HG03439 (cell line): ENCODE results near the gene STRIP2.
"Not testable (repeated sequence)": the region's sequence is repeated elsewhere in the genome, so short reads cannot be mapped to it uniquely, and the experiment has no call there.

ENCODE experiments used
- ATAC-seq: cut with Tn5 transposase; IDR thresholded peaks from one replicate; pipeline ENCODE4 v1.9.1; 2021; ENCODE audit warnings: mild to moderate bottlenecking, moderate library complexity; ENCODE audit not compliant: unreplicated experiment

Gene STRIP2, protein sequence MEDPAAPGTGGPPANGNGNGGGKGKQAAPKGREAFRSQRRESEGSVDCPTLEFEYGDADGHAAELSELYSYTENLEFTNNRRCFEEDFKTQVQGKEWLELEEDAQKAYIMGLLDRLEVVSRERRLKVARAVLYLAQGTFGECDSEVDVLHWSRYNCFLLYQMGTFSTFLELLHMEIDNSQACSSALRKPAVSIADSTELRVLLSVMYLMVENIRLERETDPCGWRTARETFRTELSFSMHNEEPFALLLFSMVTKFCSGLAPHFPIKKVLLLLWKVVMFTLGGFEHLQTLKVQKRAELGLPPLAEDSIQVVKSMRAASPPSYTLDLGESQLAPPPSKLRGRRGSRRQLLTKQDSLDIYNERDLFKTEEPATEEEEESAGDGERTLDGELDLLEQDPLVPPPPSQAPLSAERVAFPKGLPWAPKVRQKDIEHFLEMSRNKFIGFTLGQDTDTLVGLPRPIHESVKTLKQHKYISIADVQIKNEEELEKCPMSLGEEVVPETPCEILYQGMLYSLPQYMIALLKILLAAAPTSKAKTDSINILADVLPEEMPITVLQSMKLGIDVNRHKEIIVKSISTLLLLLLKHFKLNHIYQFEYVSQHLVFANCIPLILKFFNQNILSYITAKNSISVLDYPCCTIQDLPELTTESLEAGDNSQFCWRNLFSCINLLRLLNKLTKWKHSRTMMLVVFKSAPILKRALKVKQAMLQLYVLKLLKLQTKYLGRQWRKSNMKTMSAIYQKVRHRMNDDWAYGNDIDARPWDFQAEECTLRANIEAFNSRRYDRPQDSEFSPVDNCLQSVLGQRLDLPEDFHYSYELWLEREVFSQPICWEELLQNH

DNA sequence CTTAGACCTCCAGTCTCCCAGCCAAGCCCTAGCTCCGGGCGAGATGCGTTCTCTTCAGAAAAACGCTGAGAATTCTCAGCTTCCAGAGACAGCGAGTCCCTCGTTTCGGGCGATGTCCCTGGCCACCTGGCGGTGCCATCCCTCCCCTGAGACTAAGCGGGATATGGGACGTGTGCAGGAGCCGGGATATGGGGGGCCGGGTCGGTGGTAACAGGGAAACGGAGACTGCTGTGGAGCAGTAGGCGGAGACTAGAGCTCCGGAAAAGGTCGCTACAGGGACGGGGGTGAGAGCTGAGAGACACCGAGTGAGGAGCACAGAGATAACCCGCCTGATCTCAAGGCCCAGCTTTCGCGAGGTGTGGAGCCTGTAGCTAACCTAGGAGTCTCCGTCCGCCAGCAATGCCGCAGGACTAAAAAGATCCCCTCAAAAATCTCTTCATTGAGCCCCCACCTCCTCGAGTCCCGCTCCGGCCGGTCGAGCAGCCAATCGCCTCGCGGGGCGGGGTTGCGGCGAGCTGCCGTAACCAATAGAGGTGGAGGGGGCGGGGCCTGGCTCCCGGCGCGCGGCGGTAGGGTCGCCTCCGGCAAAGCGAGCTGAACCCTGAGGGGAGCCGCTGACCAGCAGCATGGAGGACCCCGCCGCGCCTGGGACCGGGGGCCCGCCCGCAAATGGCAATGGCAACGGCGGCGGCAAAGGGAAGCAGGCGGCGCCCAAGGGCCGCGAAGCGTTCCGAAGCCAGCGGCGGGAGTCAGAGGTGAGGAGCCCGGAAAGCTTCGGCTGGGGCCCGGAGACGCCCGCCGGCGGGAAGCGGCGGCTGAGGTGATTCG, at the start of gene STRIP2:
STRIP2 (plus strand) TSS at position 586 of the 828 bp plus-strand sequence; CDS start at position 627, 41 bp downstream.
- ATAC-seq = peak; percentile 93

- no peak for ATAC-seq
Measured at GRCh38 chr7:129385116-129385515, 49.1 kb upstream of the STRIP2 start.

- ATAC-seq = no peak
Measured at GRCh38 chr7:129385598-129385997, 48.6 kb upstream of the STRIP2 start.

DNA sequence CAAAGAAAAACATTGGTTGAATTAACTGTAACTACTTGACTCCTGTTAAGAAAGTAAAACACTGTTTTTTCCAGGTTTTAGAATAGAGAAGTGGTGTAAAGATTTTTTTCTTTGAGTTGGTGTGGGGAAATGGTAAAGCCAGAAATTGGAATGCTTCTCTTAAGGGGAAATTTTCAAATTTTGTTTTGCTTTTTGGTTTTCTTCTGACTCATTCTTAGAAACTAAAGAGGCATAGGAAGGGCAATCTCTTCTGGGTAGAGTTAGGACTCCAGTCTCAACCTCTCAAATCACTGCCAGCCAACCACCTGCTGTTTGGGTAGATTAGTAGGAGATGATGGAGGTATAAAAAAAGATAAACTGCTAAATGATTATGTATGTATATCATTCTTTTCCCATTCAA, 47.7 kb upstream of the STRIP2 start:
- ATAC-seq = no peak

DNA sequence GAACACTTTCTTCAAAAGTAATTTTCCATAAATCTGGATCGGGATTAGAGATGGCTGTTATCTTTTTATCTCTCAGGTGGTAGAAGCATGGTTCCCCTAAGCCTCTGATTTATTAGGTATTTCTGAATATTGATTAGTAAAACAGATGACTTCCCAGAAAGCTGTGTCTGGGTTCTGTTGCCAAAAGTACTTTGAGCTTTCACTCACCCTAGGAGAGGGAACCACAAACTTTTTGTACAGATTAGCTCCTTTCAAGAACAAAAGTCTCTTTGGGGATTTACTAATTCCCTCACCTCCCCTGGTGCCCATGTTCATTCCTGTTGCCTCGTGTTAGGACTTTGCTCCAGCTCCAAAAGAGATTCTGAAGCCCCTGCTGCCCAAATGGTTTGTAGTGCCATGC, 46.7 kb upstream of the STRIP2 start:
- ATAC-seq = no peak

GRCh38 chr7:129388333-129389098, 45.7 kb upstream of the STRIP2 start:
- ATAC-seq = no peak

DNA sequence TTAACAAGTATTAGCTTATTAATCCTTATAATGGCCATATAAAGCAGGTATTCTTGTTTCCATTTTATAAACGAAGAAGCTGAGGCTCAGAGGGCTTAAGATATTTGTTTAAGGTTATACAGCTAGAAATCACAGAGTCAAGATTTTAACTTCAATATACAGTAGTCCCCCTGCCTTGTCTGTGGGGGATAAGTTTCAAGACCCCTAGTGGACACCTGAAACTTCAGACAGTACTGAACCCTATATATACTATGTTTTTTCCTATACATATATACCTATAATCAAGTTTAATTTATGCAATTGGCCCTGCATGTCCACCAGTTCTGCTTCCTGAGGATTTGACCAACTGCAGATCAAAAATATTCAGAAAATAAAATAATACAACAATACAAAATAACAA, 44.4 kb upstream of the STRIP2 start:
- ATAC-seq = no peak

DNA sequence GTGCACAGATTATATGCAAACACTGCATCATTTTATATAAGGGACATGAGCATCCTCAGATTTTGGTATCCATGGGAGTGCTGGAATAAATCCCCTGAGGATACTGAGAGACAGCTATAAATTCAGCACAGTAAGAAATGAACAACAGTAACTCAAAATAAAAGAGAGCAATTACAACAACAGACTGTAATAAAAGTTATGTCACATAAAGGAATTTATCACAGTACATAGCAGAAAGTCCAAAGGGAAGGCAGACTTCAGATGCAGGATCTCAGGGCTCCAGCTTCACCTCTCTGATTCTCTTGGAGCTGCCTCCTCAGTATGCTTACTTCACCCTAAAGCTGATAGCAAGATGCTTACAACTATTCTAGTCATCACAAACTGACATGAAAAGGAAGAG, 43.9 kb upstream of the STRIP2 start:
- no peak for ATAC-seq

GRCh38 chr7:129391546-129392171, 42.6 kb upstream of the STRIP2 start:
- no peak for ATAC-seq

DNA sequence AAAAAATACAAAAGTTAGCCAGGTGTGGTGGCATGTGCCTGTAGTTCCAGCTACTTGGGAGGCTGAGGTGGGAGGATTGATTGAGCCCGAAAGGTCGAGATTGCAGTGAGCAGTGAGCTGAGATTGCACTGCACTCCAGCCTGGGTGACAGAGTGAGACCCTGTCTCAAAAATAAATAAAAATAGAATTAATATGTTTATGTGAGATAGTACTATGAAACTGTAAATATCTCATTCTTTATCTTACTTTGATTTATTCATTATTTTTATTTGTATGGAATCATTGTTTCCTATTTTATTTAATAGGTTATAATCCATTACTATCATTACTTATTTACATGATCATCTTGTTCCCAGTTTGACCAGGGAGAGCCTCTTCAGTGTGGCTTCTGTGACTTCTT, 41.0 kb upstream of the STRIP2 start:
- ATAC-seq = no peak

GRCh38 chr7:129394101-129394500, 40.1 kb upstream of the STRIP2 start:
- no peak for ATAC-seq

- ATAC-seq = no peak
Measured at GRCh38 chr7:129394982-129395914, 39.0 kb upstream of the STRIP2 start.

GRCh38 chr7:129401228-129401966, 32.8 kb upstream of the STRIP2 start:
- no peak for ATAC-seq

- ATAC-seq = no peak
Measured at GRCh38 chr7:129401967-129402860, 32.0 kb upstream of the STRIP2 start.

DNA sequence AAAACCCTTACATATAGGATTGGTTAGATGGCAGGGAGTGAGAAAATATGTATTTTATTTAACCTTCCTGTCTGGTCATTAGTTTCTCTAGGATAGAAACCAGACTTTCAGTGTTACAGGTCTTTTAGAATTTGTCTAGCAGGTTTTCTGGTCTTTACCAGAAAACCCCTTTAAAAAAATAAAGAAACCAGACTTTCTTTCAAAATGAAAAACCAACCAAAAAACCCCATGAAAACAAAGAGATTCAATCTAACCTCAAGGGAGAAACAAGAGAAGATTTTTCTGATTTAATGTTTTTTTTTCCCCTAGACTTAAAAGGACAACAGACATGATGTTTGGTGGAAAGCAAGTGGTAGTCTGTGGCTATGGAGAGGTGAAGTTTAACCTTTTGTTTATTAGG, 28.7 kb upstream of the STRIP2 start:
- no peak for ATAC-seq

GRCh38 chr7:129410238-129410637, 24.0 kb upstream of the STRIP2 start:
- ATAC-seq = not testable (repeated sequence)

- no peak for ATAC-seq
Measured at GRCh38 chr7:129412501-129412900, 21.7 kb upstream of the STRIP2 start.
